Astrocyte (in vitro differentiated cells and primary cell): ENCODE results near the gene PLPP1.

Experiments
- EZH2 ChIP-seq: IDR thresholded peaks from 2 replicates; pipeline ENCODE4 v1.6.1; 2012; ENCODE audit warnings: mild to moderate bottlenecking, low read length, inconsistent platforms; ENCODE audit not compliant: insufficient read depth
- TF ChIP-seq, protein P1 (sequence below): IDR thresholded peaks from 2 replicates; pipeline ENCODE4 v1.5.1; 2011; ENCODE audit warnings: low read depth, mild to moderate bottlenecking, inconsistent platforms, low read length, moderate library complexity; ENCODE audit not compliant: insufficient read depth

DNA sequence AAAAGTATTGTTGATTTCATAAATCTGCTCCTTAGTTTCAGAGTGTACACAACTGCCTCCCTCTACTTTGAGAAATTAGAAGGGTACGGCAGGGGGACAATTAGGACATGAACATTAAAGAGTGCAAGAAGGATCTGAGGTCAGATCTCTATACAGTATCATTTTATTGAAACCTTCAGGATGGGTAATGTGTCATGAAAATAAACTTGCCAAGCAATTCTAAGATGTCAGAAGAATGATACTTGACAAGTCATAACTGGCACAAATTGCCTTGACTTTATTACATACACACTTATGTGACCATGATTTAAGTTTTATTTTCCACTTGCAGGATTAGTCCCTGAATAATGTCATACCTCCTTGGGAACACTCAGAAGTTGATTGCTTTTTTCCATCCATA is 92.8 kb downstream of the PLPP1 start:
- TF ChIP-seq, protein P1, sequence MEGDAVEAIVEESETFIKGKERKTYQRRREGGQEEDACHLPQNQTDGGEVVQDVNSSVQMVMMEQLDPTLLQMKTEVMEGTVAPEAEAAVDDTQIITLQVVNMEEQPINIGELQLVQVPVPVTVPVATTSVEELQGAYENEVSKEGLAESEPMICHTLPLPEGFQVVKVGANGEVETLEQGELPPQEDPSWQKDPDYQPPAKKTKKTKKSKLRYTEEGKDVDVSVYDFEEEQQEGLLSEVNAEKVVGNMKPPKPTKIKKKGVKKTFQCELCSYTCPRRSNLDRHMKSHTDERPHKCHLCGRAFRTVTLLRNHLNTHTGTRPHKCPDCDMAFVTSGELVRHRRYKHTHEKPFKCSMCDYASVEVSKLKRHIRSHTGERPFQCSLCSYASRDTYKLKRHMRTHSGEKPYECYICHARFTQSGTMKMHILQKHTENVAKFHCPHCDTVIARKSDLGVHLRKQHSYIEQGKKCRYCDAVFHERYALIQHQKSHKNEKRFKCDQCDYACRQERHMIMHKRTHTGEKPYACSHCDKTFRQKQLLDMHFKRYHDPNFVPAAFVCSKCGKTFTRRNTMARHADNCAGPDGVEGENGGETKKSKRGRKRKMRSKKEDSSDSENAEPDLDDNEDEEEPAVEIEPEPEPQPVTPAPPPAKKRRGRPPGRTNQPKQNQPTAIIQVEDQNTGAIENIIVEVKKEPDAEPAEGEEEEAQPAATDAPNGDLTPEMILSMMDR = no peak
- no peak for TF ChIP-seq EZH2
